ENCODE results near the gene ZDHHC7. TPM values are rescaled to one million over a fixed set of nuclear protein-coding genes. Genes with fewer than 3 reads are reported as not detected.

ZDHHC7 gene
- total and polyA plus RNA-seq, 2 donors (not counting 1 experiment from before 2014, with no cell fraction given): 96.4 to 135 TPM

GRCh38 chr16:85046472-85046916 is 35.2 kb upstream of the ZDHHC7 start:
- no peaks in the 10 kb centered on the region for H3K79me2 ChIP-seq (ENCODE audit: control insufficient read depth, insufficient read depth, low read length)
- no peaks in the 10 kb centered on the region for H3K9me3 ChIP-seq (ENCODE audit: control insufficient read depth, insufficient read depth, low read depth, low read length)
- no peaks in the 10 kb centered on the region for H3K36me3 ChIP-seq (ENCODE audit: control insufficient read depth, insufficient read depth, low read length)
- H3K27ac ChIP-seq (ENCODE audit: insufficient read depth, low read length): no peak overlapping the region
- H3K4me1 ChIP-seq (ENCODE audit: control insufficient read depth, extremely low read depth, insufficient read depth, low read length): no peaks in the 10 kb centered on the region
- no peak for DNase-seq (ENCODE audit: low read depth in 2 of 2)
- H4K20me1 ChIP-seq (ENCODE audit: control insufficient read depth, extremely low read depth, insufficient read depth, low read length): no peaks in the 10 kb centered on the region
- TF ChIP-seq EZH2 (IDR thresholded peaks at IDR 0.05; ENCODE audit: low read length, missing control alignments) (no peak), CTCF (conservative IDR thresholded peaks at IDR 0.05 in 1 of 2, IDR thresholded peaks at IDR 0.05 in 1 of 2; ENCODE audit: low read depth in 1 of 2, low read length in 2 of 2) (no peak)
- H3K9ac ChIP-seq (ENCODE audit: insufficient read depth, low read length): no peak overlapping the region
- no peak overlapping the region for H3K4me2 ChIP-seq (ENCODE audit: extremely low read depth, insufficient read depth, low read length)
- no peak overlapping the region for H2AFZ ChIP-seq (ENCODE audit: low read length)
- no peak overlapping the region for H3K4me3 ChIP-seq (replicated peaks in 1 of 4; ENCODE audit: control extremely low read depth in 1 of 4, insufficient read depth in 1 of 4, low read depth in 3 of 4, low read length in 4 of 4)
- H3K27me3 ChIP-seq (ENCODE audit: control insufficient read depth, insufficient read depth, low read length): no peaks in the 10 kb centered on the region

- Histone ChIP-seq H3K27me3 (ENCODE audit: control insufficient read depth, insufficient read depth, low read length) (no peaks in the 10 kb centered on the region), H3K9me3 (ENCODE audit: control insufficient read depth, insufficient read depth, low read depth, low read length) (no peaks in the 10 kb centered on the region), H3K27ac (ENCODE audit: insufficient read depth, low read length) (no peak overlapping the region), H3K36me3 (ENCODE audit: control insufficient read depth, insufficient read depth, low read length) (no peaks in the 10 kb centered on the region), H4K20me1 (ENCODE audit: control insufficient read depth, extremely low read depth, insufficient read depth, low read length) (no peaks in the 10 kb centered on the region), H3K9ac (ENCODE audit: insufficient read depth, low read length) (no peak overlapping the region), H3K4me3 (replicated peaks in 1 of 4; ENCODE audit: control extremely low read depth in 1 of 4, insufficient read depth in 1 of 4, low read depth in 3 of 4, low read length in 4 of 4) (no peak overlapping the region), H3K4me1 (ENCODE audit: control insufficient read depth, extremely low read depth, insufficient read depth, low read length) (no peaks in the 10 kb centered on the region), H3K79me2 (ENCODE audit: control insufficient read depth, insufficient read depth, low read length) (no peaks in the 10 kb centered on the region), H3K4me2 (ENCODE audit: extremely low read depth, insufficient read depth, low read length) (no peak overlapping the region), H2AFZ (ENCODE audit: low read length) (no peak overlapping the region)
- no peak for DNase-seq (ENCODE audit: low read depth in 2 of 2)
- TF ChIP-seq EZH2 (IDR thresholded peaks at IDR 0.05; ENCODE audit: low read length, missing control alignments): no peak
- TF ChIP-seq CTCF (conservative IDR thresholded peaks at IDR 0.05 in 1 of 2, IDR thresholded peaks at IDR 0.05 in 1 of 2; ENCODE audit: low read depth in 1 of 2, low read length in 2 of 2): no peak
Observed at GRCh38 chr16:85045641-85046471, 34.5 kb upstream of the ZDHHC7 start.

GRCh38 chr16:85045077-85045476 is 33.7 kb upstream of the ZDHHC7 start:
- H4K20me1 ChIP-seq (ENCODE audit: control insufficient read depth, extremely low read depth, insufficient read depth, low read length): no peaks in the 10 kb centered on the region
- H3K79me2 ChIP-seq (ENCODE audit: control insufficient read depth, insufficient read depth, low read length): no peaks in the 10 kb centered on the region
- no peak for DNase-seq (ENCODE audit: low read depth in 2 of 2)
- TF ChIP-seq CTCF (conservative IDR thresholded peaks at IDR 0.05 in 1 of 2, IDR thresholded peaks at IDR 0.05 in 1 of 2; ENCODE audit: low read depth in 1 of 2, low read length in 2 of 2) (no peak), EZH2 (IDR thresholded peaks at IDR 0.05; ENCODE audit: low read length, missing control alignments) (no peak)
- no peak overlapping the region for H3K27ac ChIP-seq (ENCODE audit: insufficient read depth, low read length)
- H3K4me2 ChIP-seq (ENCODE audit: extremely low read depth, insufficient read depth, low read length): no peak overlapping the region
- no peak overlapping the region for H3K4me3 ChIP-seq (replicated peaks in 1 of 4; ENCODE audit: control extremely low read depth in 1 of 4, insufficient read depth in 1 of 4, low read depth in 3 of 4, low read length in 4 of 4)
- no peaks in the 10 kb centered on the region for H3K4me1 ChIP-seq (ENCODE audit: control insufficient read depth, extremely low read depth, insufficient read depth, low read length)
- H3K27me3 ChIP-seq (ENCODE audit: control insufficient read depth, insufficient read depth, low read length): no peaks in the 10 kb centered on the region
- H2AFZ ChIP-seq (ENCODE audit: low read length): no peak overlapping the region
- H3K36me3 ChIP-seq (ENCODE audit: control insufficient read depth, insufficient read depth, low read length): no peaks in the 10 kb centered on the region
- H3K9ac ChIP-seq (ENCODE audit: insufficient read depth, low read length): no peak overlapping the region
- H3K9me3 ChIP-seq (ENCODE audit: control insufficient read depth, insufficient read depth, low read depth, low read length): no peaks in the 10 kb centered on the region
